DMS 273 (cell line): ENCODE data around the gene SFXN2.
A peak's percentile ranks its signal among the peaks of the same experiment; 100 is the strongest.
"Not testable (repeated sequence)": the region's sequence is repeated elsewhere in the genome, so short reads cannot be mapped to it uniquely, and the experiment has no call there.

Source experiments
- DNase-seq: peaks from one replicate; lab custom pipeline; 2025; ENCODE audit not compliant: unreplicated experiment; lab: John Stamatoyannopoulos, UW

SFXN2 gene

DNA sequence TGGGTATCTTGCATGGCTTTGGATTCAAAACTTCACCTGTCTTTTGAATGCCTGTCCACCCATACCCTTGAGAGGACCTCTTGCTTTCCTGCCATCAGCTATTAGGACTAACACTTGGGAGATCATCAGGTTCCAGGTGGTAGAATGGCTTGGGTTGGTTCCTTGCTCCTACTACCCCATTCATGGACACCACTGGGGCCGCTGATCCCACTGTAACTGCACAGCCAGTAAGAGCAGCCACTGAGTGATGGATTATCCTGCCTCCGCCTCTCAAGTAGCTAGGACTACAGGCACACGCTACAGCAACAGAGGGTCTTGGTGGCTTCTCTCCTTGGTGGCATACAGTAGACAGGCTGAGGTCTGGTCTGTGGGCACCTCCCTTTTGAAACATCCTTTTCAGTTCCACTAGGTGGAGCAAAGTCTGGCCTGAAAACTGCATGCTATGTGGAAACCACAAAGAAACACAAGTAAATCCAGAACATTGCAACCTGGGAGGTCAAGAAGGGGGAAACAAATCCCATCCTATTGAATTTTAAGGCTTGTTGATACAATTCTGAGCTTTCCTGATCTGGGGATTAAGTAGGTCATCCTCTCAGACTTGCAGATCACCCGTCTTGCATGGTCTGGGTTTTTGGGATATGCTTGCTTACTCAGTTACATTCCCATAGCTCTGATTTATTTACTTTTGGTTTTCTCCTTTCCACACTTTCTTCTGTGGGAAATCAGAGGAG lies 38.7 kb downstream of the SFXN2 start:
- DNase-seq = peak; percentile 42

DNA sequence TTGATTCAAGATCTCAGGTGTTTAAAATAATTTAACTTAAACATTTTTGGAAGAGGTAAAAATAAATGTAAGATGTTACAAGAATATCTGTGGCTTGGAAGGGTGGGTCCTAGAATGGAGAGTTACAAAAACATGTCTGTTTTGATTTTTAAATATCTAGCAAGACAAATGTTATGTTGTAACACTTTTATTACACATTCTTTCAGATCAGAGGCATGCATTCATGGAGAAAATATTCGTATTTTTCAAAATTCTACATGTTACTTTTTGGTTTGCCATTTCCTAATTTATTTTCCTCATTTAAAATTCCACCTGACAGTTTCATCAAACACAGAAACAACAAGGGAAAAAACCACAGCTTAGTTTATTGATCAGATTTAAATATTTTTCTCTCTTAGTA lies 39.3 kb downstream of the SFXN2 start:
- no peak for DNase-seq

DNA sequence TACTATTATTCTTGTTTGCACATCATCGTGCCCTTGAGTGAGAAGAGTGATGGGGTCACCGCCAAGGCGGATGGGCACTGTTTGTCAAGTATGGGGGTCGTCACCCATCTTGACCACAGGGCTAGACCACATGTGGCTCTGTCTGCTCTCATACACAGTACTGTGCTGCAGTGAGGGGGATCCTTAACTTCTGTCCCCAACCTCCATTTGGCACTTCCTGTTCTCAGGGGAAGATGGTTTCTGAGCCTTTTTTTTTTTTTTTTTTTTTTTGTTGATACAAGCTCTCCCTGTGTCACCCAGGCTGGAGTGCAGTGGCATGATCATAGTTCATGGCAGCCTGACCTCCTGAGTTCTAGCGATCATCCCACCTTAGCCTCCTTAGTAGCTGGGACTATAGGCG lies 42.9 kb downstream of the SFXN2 start:
- DNase-seq = no peak

DNA sequence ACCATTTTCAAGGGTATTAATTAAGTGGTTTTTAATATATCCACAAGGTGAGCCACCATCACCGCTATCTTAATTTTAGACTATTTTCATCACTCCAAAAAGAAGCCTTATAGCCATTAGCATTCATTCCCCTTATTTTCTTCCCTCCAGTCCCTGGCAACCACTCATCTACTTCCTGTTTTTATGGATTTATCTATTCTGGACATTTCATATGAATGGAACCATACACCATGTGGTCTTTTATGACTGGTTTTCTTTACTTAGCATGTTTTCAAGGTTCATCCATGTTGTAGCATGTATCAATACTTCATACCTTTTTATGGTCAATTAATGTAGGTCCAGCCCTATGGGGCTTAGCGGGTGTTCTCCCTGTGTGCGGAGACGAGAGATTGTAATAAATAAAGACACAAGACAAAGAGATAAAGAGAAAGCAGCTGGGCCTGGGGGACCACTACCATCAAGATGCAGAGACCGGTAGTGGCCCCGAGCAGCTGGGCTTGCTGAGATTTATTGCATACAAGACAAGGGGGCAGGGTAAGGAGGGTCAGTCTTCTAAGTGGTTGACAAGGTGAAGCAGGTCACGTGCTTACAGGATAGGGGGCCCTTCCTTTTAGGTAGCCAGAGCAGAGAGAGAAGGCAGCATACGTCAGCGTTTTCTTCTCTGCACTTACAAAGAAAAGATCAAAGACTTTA lies 44.0 kb downstream of the SFXN2 start:
- DNase-seq = no peak

DNA sequence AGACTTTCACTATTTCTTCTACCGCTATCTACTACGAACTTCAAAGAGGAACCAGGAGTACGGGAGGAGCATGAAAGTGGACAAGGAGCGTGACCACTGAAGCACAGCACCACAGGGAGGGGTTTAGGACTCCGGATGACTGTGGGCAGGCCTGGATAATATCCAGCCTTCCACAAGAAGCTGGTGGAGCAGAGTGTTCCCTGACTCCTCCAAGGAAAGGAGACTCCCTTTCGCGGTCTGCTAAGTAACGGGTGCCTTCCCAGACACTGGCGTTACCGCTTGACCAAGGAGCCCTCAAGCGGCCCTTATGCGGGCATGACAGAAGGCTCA lies 44.5 kb downstream of the SFXN2 start:
- not testable (repeated sequence) for DNase-seq

DNA sequence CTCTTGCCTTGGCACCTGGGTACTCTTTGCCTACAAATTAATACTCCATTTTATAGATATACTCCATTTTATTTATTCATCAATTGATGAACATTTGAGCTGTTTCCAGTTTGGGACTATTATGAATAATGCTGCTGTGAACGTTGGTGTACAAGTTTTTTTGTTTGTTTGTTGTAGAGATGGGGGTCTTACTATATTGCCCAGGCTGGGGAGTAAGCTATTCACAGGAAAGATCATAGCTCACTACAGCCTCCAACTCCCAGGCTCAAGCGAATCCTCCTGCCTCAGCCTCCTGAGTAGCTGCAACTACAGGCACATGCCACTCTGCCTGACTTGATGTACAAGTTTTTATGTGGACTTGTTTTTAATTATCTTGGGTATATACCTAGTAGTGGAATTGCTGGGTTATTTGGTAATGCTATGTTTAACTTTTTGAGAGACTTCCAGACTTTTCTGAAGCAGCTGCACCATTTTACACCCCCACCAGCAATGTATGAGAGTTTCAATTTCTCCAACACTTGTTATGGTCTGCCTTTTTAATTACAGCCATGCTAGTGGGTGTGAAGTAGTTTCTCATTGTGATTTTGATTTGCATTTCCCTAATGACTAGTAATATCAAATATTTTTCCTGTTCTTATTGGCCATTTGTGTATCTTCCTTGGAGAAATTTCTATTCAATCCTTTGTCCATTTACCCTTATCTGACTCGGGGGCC lies 45.2 kb downstream of the SFXN2 start:
- DNase-seq = no peak

DNA sequence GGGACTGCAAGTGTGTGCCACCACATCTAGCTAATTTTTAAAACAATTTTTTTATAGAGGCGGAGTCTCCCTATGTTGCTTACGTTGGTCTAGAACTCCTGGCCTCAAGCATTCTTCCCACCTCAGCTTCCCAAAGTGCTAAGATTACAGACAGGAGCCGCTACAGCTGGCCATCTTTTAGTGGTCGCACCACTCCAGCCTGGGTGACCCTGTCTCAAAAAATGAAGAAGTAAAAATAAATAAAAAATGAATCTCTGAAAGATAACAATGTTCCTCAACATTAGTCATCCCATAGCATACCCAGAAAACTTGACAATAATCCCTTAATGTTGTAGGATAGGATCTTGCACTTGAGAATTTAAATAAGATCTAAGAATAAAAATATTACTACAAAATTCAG lies 47.5 kb downstream of the SFXN2 start:
- DNase-seq = no peak

DNA sequence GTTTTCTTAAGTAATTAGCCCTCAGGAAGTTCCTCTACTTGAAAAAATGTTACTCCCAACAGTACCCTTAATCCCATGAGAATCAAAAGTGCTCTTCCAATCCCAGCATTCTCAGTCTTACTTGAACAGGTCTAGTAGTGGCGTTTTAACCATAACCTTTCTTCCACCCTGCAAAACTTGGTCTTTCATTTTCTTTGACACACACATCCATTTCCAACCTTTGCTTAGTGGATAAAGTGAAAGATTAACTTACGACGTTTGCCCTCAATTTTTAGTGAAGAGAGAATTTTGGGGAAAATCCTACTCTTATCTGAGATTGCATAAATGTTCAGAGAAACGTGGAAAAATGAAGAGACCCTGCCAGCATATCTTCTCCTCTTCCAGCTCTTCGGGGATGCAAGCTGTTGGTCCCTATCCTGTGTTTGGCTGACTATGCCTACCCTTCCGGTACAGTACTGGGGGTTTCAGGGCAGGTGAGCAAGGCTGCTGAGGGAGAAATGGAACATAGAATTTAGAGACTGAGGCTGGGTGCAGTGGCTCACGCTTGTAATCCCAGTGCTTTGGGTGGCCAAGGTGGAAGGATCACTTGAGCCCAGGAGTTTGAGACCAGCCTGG lies 48.1 kb downstream of the SFXN2 start:
- no peak for DNase-seq

DNA sequence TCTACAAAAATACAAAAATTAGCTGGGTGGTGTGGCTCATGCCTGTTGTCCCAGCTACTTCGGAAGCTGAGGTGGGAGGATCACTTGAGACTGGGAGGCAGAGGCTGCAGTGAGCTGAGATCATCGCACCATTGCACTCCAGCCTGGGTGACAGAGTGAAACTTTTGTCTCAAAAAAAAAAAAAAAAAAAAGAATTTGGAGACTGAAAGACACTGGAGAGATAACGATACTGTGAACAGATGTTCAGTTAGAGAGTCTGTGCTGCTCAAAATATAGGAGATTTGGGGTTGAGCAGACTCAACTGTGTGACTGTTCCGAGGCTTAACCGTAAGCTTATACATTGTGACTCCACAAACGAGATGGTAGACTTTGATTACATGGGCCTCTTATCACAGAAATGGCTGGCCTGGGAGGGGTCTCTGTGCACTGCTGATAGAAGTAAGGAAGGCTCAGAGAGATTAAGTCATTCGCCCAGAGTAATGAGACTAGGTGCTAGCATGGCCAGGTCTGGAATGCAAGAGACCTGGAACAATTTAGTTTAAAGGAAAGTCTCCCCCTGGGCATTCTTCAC lies 48.7 kb downstream of the SFXN2 start:
- DNase-seq = no peak

DNA sequence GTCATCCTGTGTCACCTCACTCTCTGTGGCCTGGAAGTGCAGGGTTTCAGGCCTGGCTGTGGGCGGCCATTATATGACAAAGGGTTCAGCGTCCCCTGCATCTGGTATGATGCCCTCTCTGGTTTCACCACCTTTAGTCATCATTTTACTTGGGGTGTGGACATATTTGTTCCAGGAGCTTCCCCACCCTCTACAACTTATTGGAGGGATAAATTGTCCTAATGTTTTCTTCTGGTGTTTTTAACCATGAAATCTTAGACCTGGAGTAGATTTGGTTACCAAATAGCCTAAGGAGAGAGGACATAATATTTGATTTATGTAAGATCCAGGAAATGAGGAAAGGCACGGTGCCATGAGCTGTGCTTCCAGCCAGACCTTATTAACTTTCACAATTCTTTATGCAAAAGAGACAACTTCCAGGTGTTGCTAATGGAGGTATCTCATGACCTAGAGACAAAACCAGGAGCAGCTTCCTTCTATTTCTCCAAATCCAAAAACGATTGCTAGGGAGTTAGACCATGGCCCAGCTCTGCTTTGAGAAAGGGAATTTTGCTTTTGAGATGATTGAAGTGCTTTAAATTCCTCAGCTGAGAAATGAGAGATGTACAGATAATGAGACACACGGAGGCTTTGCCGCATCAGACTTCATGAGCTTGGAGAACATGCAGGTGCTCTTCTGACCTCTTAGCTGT lies 50.2 kb downstream of the SFXN2 start:
- DNase-seq = no peak

DNA sequence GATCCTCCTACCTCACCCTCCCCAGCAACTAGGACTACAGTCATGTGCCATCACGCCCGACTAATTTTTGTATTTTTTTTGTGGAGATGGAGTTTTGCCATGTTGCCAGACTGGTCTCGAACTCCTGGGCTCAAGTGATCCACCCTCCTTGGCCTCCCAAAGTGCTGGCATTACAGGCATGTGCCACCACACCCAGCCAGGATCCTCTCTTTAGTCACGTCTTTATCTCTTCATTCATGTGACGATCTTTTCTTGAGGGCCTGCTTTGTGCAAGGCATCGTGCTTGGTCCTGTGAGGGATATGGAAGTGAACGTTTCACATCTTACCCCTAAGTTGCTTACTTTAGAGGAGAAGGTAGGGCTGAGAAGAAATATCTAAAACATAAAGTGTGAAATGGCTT lies 50.9 kb downstream of the SFXN2 start:
- no peak for DNase-seq

DNA sequence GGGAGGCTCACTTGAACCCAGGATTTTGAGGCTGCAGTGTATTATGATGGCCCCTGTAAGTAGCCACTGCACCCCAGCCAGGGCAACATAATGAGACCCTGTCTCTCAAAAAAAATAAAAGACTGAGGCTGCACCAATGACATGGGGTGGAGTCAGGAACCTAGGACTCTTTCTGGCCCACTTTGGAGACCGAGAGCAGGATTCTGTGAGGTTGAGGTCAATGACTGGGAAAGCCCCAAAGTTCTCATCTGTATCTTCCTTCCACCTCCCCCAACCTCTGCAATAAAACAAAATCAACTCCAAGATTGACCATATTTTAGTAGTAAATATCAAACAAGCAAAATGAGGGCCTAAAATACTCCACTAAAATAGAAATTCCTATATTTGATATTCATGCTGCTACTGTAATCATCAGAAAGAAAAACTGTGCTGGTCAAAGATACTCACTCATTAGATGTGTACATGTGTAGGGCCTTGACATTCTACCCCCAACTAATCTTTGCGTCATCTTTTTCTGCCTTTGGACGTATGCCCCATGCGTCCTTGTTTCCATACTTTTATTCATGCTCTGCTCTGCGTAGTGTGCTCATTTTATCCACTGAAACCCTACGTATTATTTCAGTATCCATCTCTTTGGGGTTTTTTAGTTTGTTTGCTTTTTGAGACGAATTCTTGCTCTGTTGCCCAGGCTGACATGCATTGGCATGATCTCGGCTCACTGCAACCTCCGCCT lies 53.2 kb downstream of the SFXN2 start:
- no peak for DNase-seq

DNA sequence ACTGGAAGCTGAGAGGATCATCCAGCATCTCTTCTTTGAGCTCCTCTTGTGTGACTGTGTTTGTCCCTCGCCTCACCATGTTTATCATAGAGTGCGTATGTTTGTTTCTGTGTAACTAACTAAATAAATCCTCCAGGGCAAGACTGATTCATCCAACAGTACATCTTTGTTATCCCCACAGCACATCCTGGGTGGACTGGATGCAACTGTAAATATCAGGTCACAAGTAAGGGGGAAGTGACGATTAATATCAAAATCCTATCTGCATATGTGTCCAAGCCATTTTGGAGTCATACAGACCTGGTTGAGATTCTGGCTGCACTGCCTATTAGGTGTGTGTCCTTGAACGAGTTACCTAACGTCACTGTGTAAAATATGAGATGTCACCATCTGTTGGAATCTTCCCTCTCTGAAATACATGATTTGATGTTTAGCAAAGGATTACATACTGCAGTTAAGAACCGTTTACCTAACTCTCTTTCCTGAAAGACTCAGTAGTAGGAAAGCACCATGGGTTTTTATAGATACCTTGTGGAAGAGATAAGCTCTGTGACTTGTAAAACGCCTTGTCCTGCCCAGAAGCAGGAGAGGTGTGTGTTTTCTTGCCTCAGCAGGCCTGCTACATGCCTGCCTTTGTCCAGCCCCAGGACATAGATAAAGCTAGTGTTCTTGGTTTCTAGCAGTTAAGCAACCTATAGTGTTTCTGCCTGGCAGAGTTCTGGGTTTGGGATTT lies 55.1 kb downstream of the SFXN2 start:
- no peak for DNase-seq

DNA sequence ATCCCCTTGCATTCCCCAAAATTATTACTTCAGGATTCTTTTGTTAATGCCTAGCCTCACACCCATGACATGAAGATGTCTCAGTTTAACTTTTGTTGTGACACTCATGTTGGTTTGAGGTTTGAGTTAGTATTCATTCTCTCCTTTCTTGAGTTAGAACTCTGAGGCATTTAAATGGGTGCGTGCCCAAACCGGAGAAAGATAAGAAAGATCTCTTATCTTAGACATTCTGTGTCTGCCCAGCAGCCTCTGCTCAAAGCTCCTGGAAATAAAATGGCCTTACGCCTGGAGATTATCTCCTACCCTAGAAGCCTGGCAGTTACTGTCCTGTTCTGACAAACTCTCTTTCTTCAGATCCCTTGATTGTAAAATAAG lies 55.7 kb downstream of the SFXN2 start:
- DNase-seq = no peak

DNA sequence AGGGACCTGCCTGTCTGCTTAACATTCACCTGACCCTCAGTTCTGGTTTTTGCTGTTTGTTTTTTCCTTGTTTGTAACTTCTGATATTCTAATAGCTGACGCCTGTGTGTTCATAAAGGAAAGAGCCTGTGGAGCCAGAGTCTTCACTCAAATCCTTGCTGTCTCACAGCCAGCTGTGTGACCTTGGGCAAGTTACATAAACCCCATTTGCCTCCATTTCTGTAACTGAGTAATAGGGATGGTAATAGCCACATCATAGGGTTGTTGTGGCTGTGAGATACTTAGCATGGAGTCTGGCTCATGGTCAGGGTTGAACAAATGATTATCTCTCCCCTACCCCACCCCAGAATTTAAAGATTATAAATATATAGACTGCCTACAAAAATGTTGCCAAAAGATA lies 56.4 kb downstream of the SFXN2 start:
- DNase-seq = no peak

DNA sequence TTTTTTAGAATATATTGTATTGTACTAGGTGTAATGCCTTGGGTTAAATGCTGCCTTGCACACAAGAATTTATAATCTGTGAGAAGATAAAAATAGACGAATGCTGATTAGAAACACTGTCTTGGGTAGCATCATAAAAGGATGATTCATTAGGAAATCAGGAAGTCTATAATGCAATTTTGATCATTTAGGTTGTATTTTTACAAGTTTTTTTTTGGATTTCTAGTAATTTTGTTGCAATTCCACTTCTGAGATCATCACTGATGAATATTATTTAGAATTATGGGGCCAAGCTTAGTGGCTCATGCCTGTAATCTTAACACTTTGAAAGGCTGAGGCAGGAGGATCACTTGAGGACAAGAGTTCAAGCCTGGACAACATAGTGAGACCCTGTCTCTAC lies 58.9 kb downstream of the SFXN2 start:
- no peak for DNase-seq

DNA sequence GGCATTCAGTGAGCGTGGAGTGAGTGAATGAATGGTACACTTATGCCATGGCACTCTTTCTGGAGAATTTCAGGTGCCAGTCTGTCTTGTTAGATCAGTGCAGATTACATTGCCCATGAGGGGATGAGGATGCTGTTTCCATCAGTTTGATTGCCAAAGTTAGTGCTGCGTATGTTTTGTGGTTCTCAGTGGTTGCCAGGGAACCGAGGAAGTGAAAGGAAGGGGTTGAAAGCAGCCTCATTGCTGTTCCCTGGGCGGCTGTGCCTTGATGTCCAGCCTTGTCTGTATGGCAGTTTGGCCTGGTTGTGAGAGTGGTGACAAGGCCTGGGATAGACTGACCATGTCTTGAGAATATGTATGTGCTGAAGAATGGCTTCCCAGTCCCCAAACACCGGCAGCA lies 59.5 kb downstream of the SFXN2 start:
- no peak for DNase-seq

DNA sequence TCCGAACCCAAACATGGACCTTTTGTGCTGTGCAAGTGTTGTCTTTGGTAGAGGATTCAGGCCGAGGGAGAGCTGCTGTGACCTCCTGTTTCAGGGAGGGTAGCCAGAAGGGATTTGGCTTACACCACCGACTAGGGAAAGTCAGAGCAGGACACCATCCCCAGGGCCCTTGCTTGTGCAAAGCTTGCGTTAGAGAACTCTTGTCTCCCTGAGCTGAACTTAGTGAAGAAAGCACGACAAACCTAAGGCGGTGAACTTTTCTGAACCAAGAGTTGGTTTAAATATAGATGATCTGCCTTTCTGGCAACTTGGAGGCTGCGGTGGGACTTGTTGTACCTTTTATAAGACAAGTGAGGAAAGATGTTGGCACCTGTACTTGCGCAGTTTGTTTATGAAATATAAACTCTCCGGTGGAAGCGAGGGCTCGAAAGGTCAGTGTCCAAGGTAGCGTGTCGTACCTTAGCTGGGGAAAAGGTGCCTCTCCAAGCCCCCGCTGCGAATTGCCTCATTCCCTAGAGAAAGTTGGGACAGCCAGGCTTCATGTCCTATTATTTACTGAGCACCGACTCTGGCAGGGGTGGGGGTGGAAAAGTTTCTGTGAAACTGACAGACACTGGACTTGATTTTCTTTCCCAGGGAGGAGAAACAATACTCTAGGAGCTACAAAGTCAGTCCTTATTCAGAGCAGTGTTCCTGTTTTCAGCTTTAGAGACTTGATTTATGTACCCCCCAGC lies 60.9 kb downstream of the SFXN2 start:
- DNase-seq = no peak
